PFSK-1 (cell line): ENCODE measurements around the gene RGS6.

Source experiments
- FOXP2 ChIP-seq: optimal IDR thresholded peaks from 2 replicates; pipeline ENCODE3; 2011; ENCODE audit warnings: borderline replicate concordance, control low read depth, inconsistent platforms; ENCODE audit not compliant: insufficient read depth; ENCODE audit errors: extremely low read length, extremely low read depth
- POLR2AphosphoS5 ChIP-seq: IDR thresholded peaks from 2 replicates; pipeline ENCODE4 v1.6.1; 2012; ENCODE audit warnings: low read depth, mild to moderate bottlenecking, control low read depth, low read length, moderate library complexity
- REST ChIP-seq, 2 experiments: IDR thresholded peaks; 2 replicates each; pipeline versions ENCODE4 v1.6.1 to v1.8.0; 2011 to 2012; ENCODE audit warnings: low read depth in 2 of 2, low read length in 2 of 2, control low read depth in 1 of 2, inconsistent platforms in 1 of 2, mild to moderate bottlenecking in 1 of 2, moderate library complexity in 1 of 2; ENCODE audit not compliant: insufficient read depth in 1 of 2
- SIN3A ChIP-seq: IDR thresholded peaks from 2 replicates; pipeline ENCODE4 v1.6.1; 2012; ENCODE audit warnings: mild to moderate bottlenecking, low read length, moderate library complexity, borderline replicate concordance; ENCODE audit not compliant: insufficient read depth
- TAF1 ChIP-seq: IDR thresholded peaks from 2 replicates; pipeline ENCODE4 v1.6.1; 2012; ENCODE audit warnings: low read length, control low read depth, borderline replicate concordance; ENCODE audit not compliant: insufficient read depth

RGS6 gene

DNA sequence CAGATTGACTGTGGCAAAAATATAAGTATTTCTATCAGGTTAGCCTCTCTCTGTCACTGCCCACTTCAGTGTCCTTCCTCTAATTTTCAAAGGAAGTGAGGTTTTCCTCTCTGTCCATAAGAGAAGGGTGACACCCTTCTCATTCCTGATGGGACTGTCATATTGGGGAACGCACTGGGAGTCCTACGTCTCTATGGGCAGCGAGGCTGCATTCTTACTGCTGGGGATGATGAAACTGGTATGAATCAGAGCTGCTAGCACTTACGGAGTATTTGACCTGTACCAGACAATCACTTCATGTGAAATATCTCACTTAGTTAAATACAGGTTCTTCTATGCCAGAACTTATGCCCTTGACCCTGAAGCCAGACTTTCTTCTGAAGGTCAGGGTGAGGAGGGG is 525.4 kb downstream of the RGS6 start:
- TF ChIP-seq SIN3A: no peak
- TF ChIP-seq FOXP2: no peak
- TF ChIP-seq REST (IDR thresholded peaks at IDR 0.05; ENCODE audit: insufficient read depth in 1 of 2, low read depth in 2 of 2, low read length in 2 of 2): no peak
- TF ChIP-seq TAF1: no peak
- no peak for TF ChIP-seq POLR2AphosphoS5

- no peak for TF ChIP-seq SIN3A
- TF ChIP-seq FOXP2: no peak
- TF ChIP-seq REST (IDR thresholded peaks at IDR 0.05; ENCODE audit: insufficient read depth in 1 of 2, low read depth in 2 of 2, low read length in 2 of 2): no peak
- TF ChIP-seq TAF1: no peak
- TF ChIP-seq POLR2AphosphoS5: no peak
Observed at GRCh38 chr14:72462056-72462455, 529.8 kb downstream of the RGS6 start.

DNA sequence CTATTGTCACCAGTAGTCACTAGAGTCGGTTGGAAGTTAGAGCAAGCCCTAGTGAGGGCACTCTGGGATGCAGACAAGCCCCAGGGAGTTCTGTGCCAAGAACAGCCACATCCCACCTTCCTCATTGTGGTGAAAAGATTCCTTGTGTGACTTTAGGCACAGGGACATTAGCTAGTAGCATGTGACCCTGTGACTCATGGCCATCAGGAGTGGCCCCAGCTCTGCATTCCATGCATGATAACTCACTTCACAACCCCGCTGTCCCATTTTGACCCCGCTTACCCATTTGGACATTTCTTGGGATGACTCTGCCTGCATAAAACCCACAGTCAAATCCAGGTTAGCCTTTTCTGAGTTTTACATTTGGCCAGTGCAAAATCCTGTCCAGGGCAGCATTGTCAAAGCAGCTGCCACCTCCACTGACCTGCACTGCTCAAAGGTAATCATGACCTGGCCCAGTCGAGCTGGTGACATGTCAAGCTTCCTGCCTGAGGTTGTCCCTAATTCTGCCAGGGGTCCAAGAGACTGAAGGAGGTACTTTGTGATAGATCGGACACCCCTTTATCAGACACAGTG is 531.1 kb downstream of the RGS6 start:
- TF ChIP-seq REST (IDR thresholded peaks at IDR 0.05; ENCODE audit: insufficient read depth in 1 of 2, low read depth in 2 of 2, low read length in 2 of 2) (no peak), SIN3A (no peak), POLR2AphosphoS5 (no peak), TAF1 (no peak), FOXP2 (no peak)

DNA sequence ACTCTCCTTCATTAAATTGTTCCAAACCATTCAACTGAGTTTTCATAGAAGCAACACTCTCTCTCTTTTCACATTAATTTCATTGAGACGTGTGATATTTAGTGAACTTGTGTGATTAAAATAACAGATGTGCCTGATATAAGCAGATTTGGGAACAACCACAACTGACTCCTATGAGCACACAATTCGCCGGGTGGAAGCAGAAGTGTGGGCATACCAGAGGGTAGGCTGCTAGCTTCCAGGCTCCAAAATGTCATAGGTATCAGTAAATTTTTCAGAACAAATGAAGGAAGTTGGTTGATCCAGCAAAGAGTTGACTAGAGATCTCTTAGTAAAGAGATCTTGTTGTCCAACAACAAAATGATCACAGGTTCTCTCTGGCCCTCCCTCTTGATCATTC is 532.0 kb downstream of the RGS6 start:
- TF ChIP-seq REST (IDR thresholded peaks at IDR 0.05; ENCODE audit: insufficient read depth in 1 of 2, low read depth in 2 of 2, low read length in 2 of 2) (no peak), TAF1 (no peak), SIN3A (no peak), FOXP2 (no peak), POLR2AphosphoS5 (no peak)

GRCh38 chr14:72466325-72466724 is 534.1 kb downstream of the RGS6 start:
- no peak for TF ChIP-seq SIN3A
- TF ChIP-seq REST (IDR thresholded peaks at IDR 0.05; ENCODE audit: insufficient read depth in 1 of 2, low read depth in 2 of 2, low read length in 2 of 2): no peak
- no peak for TF ChIP-seq TAF1
- TF ChIP-seq FOXP2: no peak
- TF ChIP-seq POLR2AphosphoS5: no peak
